Panc1 (cell line): ENCODE results near the gene ARRDC5. TPM values are rescaled to one million over a fixed set of nuclear protein-coding genes. Genes with fewer than 3 reads are reported as not detected.
A peak's percentile ranks its signal among the peaks of the same experiment; 100 is the strongest.

ENCODE experiments used
- ATAC-seq: fragments of 200-7000 bp; cut with Tn5 transposase; 2 replicates; pipeline ENCODE4 v1.9.1; 2020; ENCODE audit warnings: mild to moderate bottlenecking, moderate library complexity
- BruUV-seq: library from RNA; stranded (reverse); fragments of 400-500 nt; replicated peaks from 2 replicates; lab custom pipeline; 2021; lab: Mats Ljungman, UMichigan
- CTCF ChIA-PET: fragments of 300-600 bp; sonication (Branson Sonifier 250); formaldehyde crosslinking; loops from one replicate; lab custom pipeline; 2022; ENCODE audit warnings: antibody characterized with exemption; lab: Charles Lee
- POLR2A ChIA-PET: fragments of 300-600 bp; sonication (Branson Sonifier 250); formaldehyde crosslinking; loops from one replicate; lab custom pipeline; 2022; ENCODE audit warnings: antibody characterized with exemption; lab: Charles Lee
- DNase-seq: peaks from one replicate; pipeline ENCODE4 v3.0.0-alpha.2; 2010; ENCODE audit warnings: low read depth, low spot score
- H3K27ac ChIP-seq: 2 replicates; pipeline ENCODE4 v1.5.1; 2011; ENCODE audit warnings: mild to moderate bottlenecking, low read length, inconsistent platforms
- H3K27me3 ChIP-seq: fragments of 200-500 bp; sonication (Bioruptor generic); 2 replicates; pipeline ENCODE4 v1.6.0; 2014; ENCODE audit warnings: low read length, inconsistent platforms; ENCODE audit not compliant: control insufficient read depth, insufficient read depth
- H3K36me3 ChIP-seq: fragments of 200-500 bp; sonication (Bioruptor generic); 2 replicates; pipeline ENCODE4 v1.5.1; 2014; ENCODE audit warnings: inconsistent platforms, mild to moderate bottlenecking, low read length, moderate library complexity; ENCODE audit not compliant: control insufficient read depth, insufficient read depth
- H3K4me1 ChIP-seq: 2 replicates; pipeline ENCODE4 v1.5.1; 2011; ENCODE audit warnings: inconsistent platforms, mild to moderate bottlenecking, low read length, moderate library complexity; ENCODE audit not compliant: control insufficient read depth, insufficient read depth
- H3K4me3 ChIP-seq, 2 experiments: 2 replicates each; pipeline ENCODE4 v1.5.1; 2011 to 2012; ENCODE audit warnings: low read depth in 2 of 2, low read length in 2 of 2, mild to moderate bottlenecking in 2 of 2, inconsistent platforms in 1 of 2, moderate library complexity in 1 of 2
- H3K9me3 ChIP-seq: fragments of 200-500 bp; sonication (Bioruptor generic); 2 replicates; pipeline ENCODE4 v1.5.1; 2014; ENCODE audit warnings: low read depth, mild to moderate bottlenecking, inconsistent platforms, low read length, moderate library complexity; ENCODE audit not compliant: control insufficient read depth, insufficient read depth
- CTCF ChIP-seq: fragments of 450-650 bp; IDR thresholded peaks from 2 replicates; pipeline ENCODE4 v1.5.1; 2017; ENCODE audit warnings: mild to moderate bottlenecking
- POLR2AphosphoS5 ChIP-seq: IDR thresholded peaks from 2 replicates; pipeline ENCODE4 v1.6.1; 2012; ENCODE audit warnings: mild to moderate bottlenecking, low read depth, low read length, moderate library complexity
- REST ChIP-seq, 2 experiments: IDR thresholded peaks; 2 replicates each; pipeline ENCODE4 v1.6.1; 2011 to 2012; ENCODE audit warnings: low read depth in 2 of 2, control low read depth in 1 of 2, low read length in 1 of 2, mild to moderate bottlenecking in 1 of 2, moderate library complexity in 1 of 2; ENCODE audit not compliant: insufficient read depth in 1 of 2
- SIN3A ChIP-seq: IDR thresholded peaks from 2 replicates; pipeline ENCODE4 v1.6.1; 2012; ENCODE audit warnings: low read depth, mild to moderate bottlenecking, low read length, moderate library complexity, borderline replicate concordance; ENCODE audit not compliant: insufficient read depth
- TCF7L2 ChIP-seq: IDR thresholded peaks from 2 replicates; pipeline ENCODE4 v1.6.1; 2011; ENCODE audit warnings: mild to moderate bottlenecking, low read depth, low read length, inconsistent platforms
- in situ Hi-C: cut with HindIII; loops from 2 replicates; pipeline ENCODE4 v1.10.0; 2016; ENCODE audit warnings: low sequenced_read_pairs, low pct_unique_long_range_greater_than_20kb
- intact Hi-C: fragments of 100-400 bp; cut with micrococcal nuclease; formaldehyde crosslinking; loops from one replicate; pipeline ENCODE4 v1.10.0; 2022; ENCODE audit not compliant: unreplicated experiment
- total RNA-seq: library from RNA; stranded (reverse); gene quantifications from one replicate; pipeline ENCODE4 v1.2.1, GENCODE V29; 2021; ENCODE audit not compliant: unreplicated experiment

The ARRDC5 gene
- total RNA-seq, 1 experiment from 2014 or later = not detected

GRCh38 chr19:4914736-4915501, 12.2 kb upstream of the ARRDC5 start:
- intact Hi-C loops = loop anchor here (5.0 kb wide), 1 partner anchor 108 kb away; no protein-coding TSS in a partner anchor
- ChIA-PET POLR2A (interaction anchor here (0.6 kb wide), 2 partner anchors 25 to 39 kb away, joined by 3 to 5 read pairs; no protein-coding TSS in a partner anchor), CTCF (interaction anchor here (0.6 to 1.2 kb wide), 2 partner anchors 12 to 43 kb away, joined by 5 to 8 read pairs; no protein-coding TSS in a partner anchor)
- BruUV-seq = no TSS peak
- Histone ChIP-seq H3K27ac (peak overlapping the region; percentile 65), H3K4me1 (peaks cover 33% of the 10 kb centered on the region), H3K9me3 (no peaks in the 10 kb centered on the region), H3K4me3 (no peak overlapping the region; a peak in 2 of 4 replicates), H3K27me3 (no peaks in the 10 kb centered on the region), H3K36me3 (peaks cover 3% of the 10 kb centered on the region)
- in situ Hi-C loops = no loop called here
- TF ChIP-seq REST (IDR thresholded peaks at IDR 0.05; ENCODE audit: insufficient read depth in 1 of 2, low read depth in 2 of 2, low read length in 1 of 2) (no peak), POLR2AphosphoS5 (no peak), CTCF (no peak), TCF7L2 (no peak), SIN3A (no peak)
- peak; percentile 77 for ATAC-seq
- no peak for DNase-seq

- no TSS peak for BruUV-seq
- peaks cover 33% of the 10 kb centered on the region for H3K4me1 ChIP-seq
- TF ChIP-seq REST (IDR thresholded peaks at IDR 0.05; ENCODE audit: insufficient read depth in 1 of 2, low read depth in 2 of 2, low read length in 1 of 2) = no peak
- in situ Hi-C loops = no loop called here
- ATAC-seq (no peak), DNase-seq (no peak)
- ChIA-PET POLR2A (interaction anchor here (0.6 kb wide), 2 partner anchors 24 to 38 kb away, joined by 3 to 5 read pairs; no protein-coding TSS in a partner anchor), CTCF (interaction anchor here (0.6 to 1.2 kb wide), 2 partner anchors 13 to 42 kb away, joined by 5 to 8 read pairs; no protein-coding TSS in a partner anchor)
- no peaks in the 10 kb centered on the region for H3K9me3 ChIP-seq
- H3K27me3 ChIP-seq = no peaks in the 10 kb centered on the region
- intact Hi-C loops = loop anchor here (5.0 kb wide), 1 partner anchor 107 kb away; no protein-coding TSS in a partner anchor
- H3K4me3 ChIP-seq = no peak overlapping the region
- H3K27ac ChIP-seq = peak overlapping the region; percentile 65
- H3K36me3 ChIP-seq = peaks cover 3% of the 10 kb centered on the region
Measured at GRCh38 chr19:4913996-4914735, 11.5 kb upstream of the ARRDC5 start.
